GM18870 (cell line): Measurements from ENCODE around the gene ITIH3.

Experiments
- ATAC-seq: cut with Tn5 transposase; IDR thresholded peaks from one replicate; pipeline ENCODE4 v1.9.1; 2021; ENCODE audit warnings: moderate library complexity; ENCODE audit not compliant: unreplicated experiment

Gene ITIH3

GRCh38 chr3:52779011-52779836 lies 15.4 kb upstream of the ITIH3 start:
- no peak for ATAC-seq

GRCh38 chr3:52779837-52780585 lies 14.6 kb upstream of the ITIH3 start:
- no peak for ATAC-seq

- no peak for ATAC-seq
Measured at GRCh38 chr3:52781741-52782140, 12.9 kb upstream of the ITIH3 start.

- ATAC-seq = no peak
Measured at GRCh38 chr3:52782412-52783210, 12.0 kb upstream of the ITIH3 start.

GRCh38 chr3:52783211-52783555 lies 11.4 kb upstream of the ITIH3 start:
- ATAC-seq = no peak

- no peak for ATAC-seq
Measured at GRCh38 chr3:52784021-52784621, 10.5 kb upstream of the ITIH3 start.

- ATAC-seq = no peak
Measured at GRCh38 chr3:52784931-52785590, 9.5 kb upstream of the ITIH3 start.

GRCh38 chr3:52786330-52787215 lies 8.0 kb upstream of the ITIH3 start:
- ATAC-seq = no peak

- ATAC-seq = no peak
Measured at GRCh38 chr3:52787246-52787645, 7.3 kb upstream of the ITIH3 start.

- no peak for ATAC-seq
Measured at GRCh38 chr3:52787672-52788625, 6.6 kb upstream of the ITIH3 start.

GRCh38 chr3:52788890-52789745 lies 5.5 kb upstream of the ITIH3 start:
- no peak for ATAC-seq

GRCh38 chr3:52789746-52790040 lies 4.9 kb upstream of the ITIH3 start:
- no peak for ATAC-seq

GRCh38 chr3:52790337-52790736 lies 4.3 kb upstream of the ITIH3 start:
- no peak for ATAC-seq

GRCh38 chr3:52790741-52791140 lies 3.9 kb upstream of the ITIH3 start:
- ATAC-seq = no peak

GRCh38 chr3:52791366-52791765 lies 3.2 kb upstream of the ITIH3 start:
- ATAC-seq = no peak

- ATAC-seq = no peak
Measured at GRCh38 chr3:52791928-52792327, 2.7 kb upstream of the ITIH3 start.

- ATAC-seq = no peak
Measured at GRCh38 chr3:52792413-52792812, 2.2 kb upstream of the ITIH3 start.
